Measurements from ENCODE around the gene AQP3. TPM values are rescaled to one million over a fixed set of nuclear protein-coding genes. Genes with fewer than 3 reads are reported as not detected.
A peak's percentile ranks its signal among the peaks of the same experiment; 100 is the strongest.

The AQP3 gene
- total and polyA plus RNA-seq, 2 of the 13 experiments (the other 11 are each of a cell fraction or from before 2014, with no cell fraction given), result 1.4 to 5.5 TPM

DNA sequence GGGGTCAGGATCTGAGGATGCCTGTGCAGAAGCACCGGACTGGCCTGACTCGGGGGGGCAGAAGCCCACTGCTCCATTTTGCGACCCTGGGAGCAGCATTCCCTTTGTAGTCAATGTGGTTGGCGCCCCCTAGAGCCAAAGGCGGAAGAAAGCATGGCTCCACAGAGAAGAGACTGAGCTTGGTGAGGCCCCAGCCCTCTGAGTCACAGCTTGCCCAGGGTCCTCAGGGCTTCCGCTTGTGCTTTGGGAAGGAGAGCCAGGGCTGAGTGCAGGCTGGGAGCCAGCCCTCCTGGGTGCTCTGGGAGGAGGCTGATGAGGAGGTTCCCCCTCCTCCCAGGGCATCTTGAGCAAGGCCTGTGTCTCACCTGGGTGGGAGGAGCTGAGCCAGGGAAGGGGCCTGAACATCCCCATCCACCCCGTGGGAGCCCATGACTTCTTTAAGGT lies 5.5 kb upstream of the AQP3 start (continued):
- TF ChIP-seq, protein P1, sequence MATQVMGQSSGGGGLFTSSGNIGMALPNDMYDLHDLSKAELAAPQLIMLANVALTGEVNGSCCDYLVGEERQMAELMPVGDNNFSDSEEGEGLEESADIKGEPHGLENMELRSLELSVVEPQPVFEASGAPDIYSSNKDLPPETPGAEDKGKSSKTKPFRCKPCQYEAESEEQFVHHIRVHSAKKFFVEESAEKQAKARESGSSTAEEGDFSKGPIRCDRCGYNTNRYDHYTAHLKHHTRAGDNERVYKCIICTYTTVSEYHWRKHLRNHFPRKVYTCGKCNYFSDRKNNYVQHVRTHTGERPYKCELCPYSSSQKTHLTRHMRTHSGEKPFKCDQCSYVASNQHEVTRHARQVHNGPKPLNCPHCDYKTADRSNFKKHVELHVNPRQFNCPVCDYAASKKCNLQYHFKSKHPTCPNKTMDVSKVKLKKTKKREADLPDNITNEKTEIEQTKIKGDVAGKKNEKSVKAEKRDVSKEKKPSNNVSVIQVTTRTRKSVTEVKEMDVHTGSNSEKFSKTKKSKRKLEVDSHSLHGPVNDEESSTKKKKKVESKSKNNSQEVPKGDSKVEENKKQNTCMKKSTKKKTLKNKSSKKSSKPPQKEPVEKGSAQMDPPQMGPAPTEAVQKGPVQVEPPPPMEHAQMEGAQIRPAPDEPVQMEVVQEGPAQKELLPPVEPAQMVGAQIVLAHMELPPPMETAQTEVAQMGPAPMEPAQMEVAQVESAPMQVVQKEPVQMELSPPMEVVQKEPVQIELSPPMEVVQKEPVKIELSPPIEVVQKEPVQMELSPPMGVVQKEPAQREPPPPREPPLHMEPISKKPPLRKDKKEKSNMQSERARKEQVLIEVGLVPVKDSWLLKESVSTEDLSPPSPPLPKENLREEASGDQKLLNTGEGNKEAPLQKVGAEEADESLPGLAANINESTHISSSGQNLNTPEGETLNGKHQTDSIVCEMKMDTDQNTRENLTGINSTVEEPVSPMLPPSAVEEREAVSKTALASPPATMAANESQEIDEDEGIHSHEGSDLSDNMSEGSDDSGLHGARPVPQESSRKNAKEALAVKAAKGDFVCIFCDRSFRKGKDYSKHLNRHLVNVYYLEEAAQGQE (IDR thresholded peaks at IDR 0.05; ENCODE audit: borderline replicate concordance in 1 of 2, low read depth in 1 of 2, low read length in 2 of 2), result no peak
- TF ChIP-seq ZNF841 (CRISPR knock-in tag; IDR thresholded peaks at IDR 0.05; ENCODE audit: borderline replicate concordance) (no peak), SALL2 (CRISPR knock-in tag; IDR thresholded peaks at IDR 0.05) (no peak), NR2C2 (CRISPR knock-in tag; IDR thresholded peaks at IDR 0.05; ENCODE audit: borderline replicate concordance) (no peak), ZNF703 (CRISPR knock-in tag; IDR thresholded peaks at IDR 0.05; ENCODE audit: borderline replicate concordance) (no peak), ZNF225 (CRISPR knock-in tag; IDR thresholded peaks at IDR 0.05) (no peak), HCFC1 (IDR thresholded peaks at IDR 0.05; ENCODE audit: low read depth, low read length) (no peak), SMC3 (IDR thresholded peaks at IDR 0.05; ENCODE audit: low read length) (peak; percentile 43; the same call in 1 of the 2 replicates), ZNF253 (CRISPR knock-in tag; IDR thresholded peaks at IDR 0.05; ENCODE audit: borderline replicate concordance) (no peak), ZFX (CRISPR knock-in tag; IDR thresholded peaks at IDR 0.05; ENCODE audit: low read depth) (peak; percentile 21; the same call in 1 of the 2 replicates), MEIS2 (CRISPR knock-in tag; IDR thresholded peaks at IDR 0.05) (no peak), ZFAT (CRISPR knock-in tag; conservative IDR thresholded peaks at IDR 0.05) (no peak), NFKB2 (CRISPR knock-in tag; IDR thresholded peaks at IDR 0.05; ENCODE audit: borderline replicate concordance) (peak; percentile 50; the same call in 1 of the 2 replicates)
- TF ChIP-seq, protein P2, sequence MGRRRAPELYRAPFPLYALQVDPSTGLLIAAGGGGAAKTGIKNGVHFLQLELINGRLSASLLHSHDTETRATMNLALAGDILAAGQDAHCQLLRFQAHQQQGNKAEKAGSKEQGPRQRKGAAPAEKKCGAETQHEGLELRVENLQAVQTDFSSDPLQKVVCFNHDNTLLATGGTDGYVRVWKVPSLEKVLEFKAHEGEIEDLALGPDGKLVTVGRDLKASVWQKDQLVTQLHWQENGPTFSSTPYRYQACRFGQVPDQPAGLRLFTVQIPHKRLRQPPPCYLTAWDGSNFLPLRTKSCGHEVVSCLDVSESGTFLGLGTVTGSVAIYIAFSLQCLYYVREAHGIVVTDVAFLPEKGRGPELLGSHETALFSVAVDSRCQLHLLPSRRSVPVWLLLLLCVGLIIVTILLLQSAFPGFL (CRISPR knock-in tag; IDR thresholded peaks at IDR 0.05), result no peak
- TF ChIP-seq, protein P3, sequence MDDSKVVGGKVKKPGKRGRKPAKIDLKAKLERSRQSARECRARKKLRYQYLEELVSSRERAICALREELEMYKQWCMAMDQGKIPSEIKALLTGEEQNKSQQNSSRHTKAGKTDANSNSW (CRISPR knock-in tag; IDR thresholded peaks at IDR 0.05; ENCODE audit: borderline replicate concordance), result no peak
- TF ChIP-seq, protein P4, sequence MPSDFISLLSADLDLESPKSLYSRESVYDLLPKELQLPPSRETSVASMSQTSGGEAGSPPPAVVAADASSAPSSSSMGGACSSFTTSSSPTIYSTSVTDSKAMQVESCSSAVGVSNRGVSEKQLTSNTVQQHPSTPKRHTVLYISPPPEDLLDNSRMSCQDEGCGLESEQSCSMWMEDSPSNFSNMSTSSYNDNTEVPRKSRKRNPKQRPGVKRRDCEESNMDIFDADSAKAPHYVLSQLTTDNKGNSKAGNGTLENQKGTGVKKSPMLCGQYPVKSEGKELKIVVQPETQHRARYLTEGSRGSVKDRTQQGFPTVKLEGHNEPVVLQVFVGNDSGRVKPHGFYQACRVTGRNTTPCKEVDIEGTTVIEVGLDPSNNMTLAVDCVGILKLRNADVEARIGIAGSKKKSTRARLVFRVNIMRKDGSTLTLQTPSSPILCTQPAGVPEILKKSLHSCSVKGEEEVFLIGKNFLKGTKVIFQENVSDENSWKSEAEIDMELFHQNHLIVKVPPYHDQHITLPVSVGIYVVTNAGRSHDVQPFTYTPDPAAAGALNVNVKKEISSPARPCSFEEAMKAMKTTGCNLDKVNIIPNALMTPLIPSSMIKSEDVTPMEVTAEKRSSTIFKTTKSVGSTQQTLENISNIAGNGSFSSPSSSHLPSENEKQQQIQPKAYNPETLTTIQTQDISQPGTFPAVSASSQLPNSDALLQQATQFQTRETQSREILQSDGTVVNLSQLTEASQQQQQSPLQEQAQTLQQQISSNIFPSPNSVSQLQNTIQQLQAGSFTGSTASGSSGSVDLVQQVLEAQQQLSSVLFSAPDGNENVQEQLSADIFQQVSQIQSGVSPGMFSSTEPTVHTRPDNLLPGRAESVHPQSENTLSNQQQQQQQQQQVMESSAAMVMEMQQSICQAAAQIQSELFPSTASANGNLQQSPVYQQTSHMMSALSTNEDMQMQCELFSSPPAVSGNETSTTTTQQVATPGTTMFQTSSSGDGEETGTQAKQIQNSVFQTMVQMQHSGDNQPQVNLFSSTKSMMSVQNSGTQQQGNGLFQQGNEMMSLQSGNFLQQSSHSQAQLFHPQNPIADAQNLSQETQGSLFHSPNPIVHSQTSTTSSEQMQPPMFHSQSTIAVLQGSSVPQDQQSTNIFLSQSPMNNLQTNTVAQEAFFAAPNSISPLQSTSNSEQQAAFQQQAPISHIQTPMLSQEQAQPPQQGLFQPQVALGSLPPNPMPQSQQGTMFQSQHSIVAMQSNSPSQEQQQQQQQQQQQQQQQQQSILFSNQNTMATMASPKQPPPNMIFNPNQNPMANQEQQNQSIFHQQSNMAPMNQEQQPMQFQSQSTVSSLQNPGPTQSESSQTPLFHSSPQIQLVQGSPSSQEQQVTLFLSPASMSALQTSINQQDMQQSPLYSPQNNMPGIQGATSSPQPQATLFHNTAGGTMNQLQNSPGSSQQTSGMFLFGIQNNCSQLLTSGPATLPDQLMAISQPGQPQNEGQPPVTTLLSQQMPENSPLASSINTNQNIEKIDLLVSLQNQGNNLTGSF (CRISPR knock-in tag; IDR thresholded peaks at IDR 0.05), result no peak
- TF ChIP-seq, protein P5, sequence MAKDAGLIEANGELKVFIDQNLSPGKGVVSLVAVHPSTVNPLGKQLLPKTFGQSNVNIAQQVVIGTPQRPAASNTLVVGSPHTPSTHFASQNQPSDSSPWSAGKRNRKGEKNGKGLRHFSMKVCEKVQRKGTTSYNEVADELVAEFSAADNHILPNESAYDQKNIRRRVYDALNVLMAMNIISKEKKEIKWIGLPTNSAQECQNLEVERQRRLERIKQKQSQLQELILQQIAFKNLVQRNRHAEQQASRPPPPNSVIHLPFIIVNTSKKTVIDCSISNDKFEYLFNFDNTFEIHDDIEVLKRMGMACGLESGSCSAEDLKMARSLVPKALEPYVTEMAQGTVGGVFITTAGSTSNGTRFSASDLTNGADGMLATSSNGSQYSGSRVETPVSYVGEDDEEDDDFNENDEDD (CRISPR knock-in tag; IDR thresholded peaks at IDR 0.05; ENCODE audit: borderline replicate concordance), result no peak

Measured in HepG2 (cell line).